Activated CD8-positive, alpha-beta T cell treated with anti-CD3 and anti-CD28 coated beads for 36 hours (primary cell): ENCODE measurements around the gene ARCN1. TPM values are rescaled to one million over a fixed set of nuclear protein-coding genes. Genes with fewer than 3 reads are reported as not detected.

Source experiments
- ATAC-seq: fragments of 200-7000 bp; cut with Tn5 transposase; one replicate; pipeline ENCODE4 v1.10.0; 2021; ENCODE audit warnings: mild to moderate bottlenecking, moderate library complexity
- CTCF ChIA-PET: fragments of 350-600 bp; sonication (Branson Sonifier 250); formaldehyde crosslinking; loops from one replicate; lab custom pipeline; 2021; ENCODE audit warnings: antibody characterized with exemption; lab: Charles Lee
- POLR2A ChIA-PET: fragments of 350-600 bp; sonication (Branson Sonifier 250); formaldehyde crosslinking; loops from one replicate; lab custom pipeline; 2021; ENCODE audit warnings: antibody characterized with exemption; lab: Charles Lee
- DNase-seq: peaks from one replicate; pipeline ENCODE4 v3.0.0-alpha.2; 2020
- H3K27ac Mint-ChIP-seq: one replicate; pipeline ENCODE4 v1.8.0; 2021; ENCODE audit warnings: mild to moderate bottlenecking, mixed read lengths
- H3K27me3 Mint-ChIP-seq: one replicate; pipeline ENCODE4 v1.8.0; 2021; ENCODE audit warnings: mixed read lengths
- H3K36me3 Mint-ChIP-seq: one replicate; pipeline ENCODE4 v1.8.0; 2021; ENCODE audit warnings: low read depth, mixed read lengths
- H3K4me1 Mint-ChIP-seq: one replicate; pipeline ENCODE4 v1.8.0; 2021; ENCODE audit warnings: low read depth, mixed read lengths
- H3K4me3 Mint-ChIP-seq: one replicate; pipeline ENCODE4 v1.8.0; 2021; ENCODE audit warnings: mild to moderate bottlenecking, moderate library complexity, mixed read lengths
- H3K9me3 Mint-ChIP-seq: one replicate; pipeline ENCODE4 v1.8.0; 2021; ENCODE audit warnings: mixed read lengths
- intact Hi-C: fragments of 100-400 bp; cut with micrococcal nuclease; formaldehyde crosslinking; loops from one replicate; pipeline ENCODE4 v1.10.0; 2022
- total RNA-seq, 2 experiments: library from RNA; stranded (reverse); gene quantifications; one replicate each; pipeline ENCODE4 v1.2.3, GENCODE V29; 2021
- TF ChIP-seq, protein P1 (sequence below): fragments of 200-600 bp; IDR thresholded peaks from one replicate; pipeline ENCODE4 v1.8.0; 2022; ENCODE audit warnings: antibody characterized with exemption, mild to moderate bottlenecking

ARCN1 gene
- total RNA-seq, 2 experiments from 2014 or later = 134 to 135 TPM

GRCh38 chr11:118633979-118634378, 61.8 kb downstream of the ARCN1 start:
- TF ChIP-seq, protein P1, sequence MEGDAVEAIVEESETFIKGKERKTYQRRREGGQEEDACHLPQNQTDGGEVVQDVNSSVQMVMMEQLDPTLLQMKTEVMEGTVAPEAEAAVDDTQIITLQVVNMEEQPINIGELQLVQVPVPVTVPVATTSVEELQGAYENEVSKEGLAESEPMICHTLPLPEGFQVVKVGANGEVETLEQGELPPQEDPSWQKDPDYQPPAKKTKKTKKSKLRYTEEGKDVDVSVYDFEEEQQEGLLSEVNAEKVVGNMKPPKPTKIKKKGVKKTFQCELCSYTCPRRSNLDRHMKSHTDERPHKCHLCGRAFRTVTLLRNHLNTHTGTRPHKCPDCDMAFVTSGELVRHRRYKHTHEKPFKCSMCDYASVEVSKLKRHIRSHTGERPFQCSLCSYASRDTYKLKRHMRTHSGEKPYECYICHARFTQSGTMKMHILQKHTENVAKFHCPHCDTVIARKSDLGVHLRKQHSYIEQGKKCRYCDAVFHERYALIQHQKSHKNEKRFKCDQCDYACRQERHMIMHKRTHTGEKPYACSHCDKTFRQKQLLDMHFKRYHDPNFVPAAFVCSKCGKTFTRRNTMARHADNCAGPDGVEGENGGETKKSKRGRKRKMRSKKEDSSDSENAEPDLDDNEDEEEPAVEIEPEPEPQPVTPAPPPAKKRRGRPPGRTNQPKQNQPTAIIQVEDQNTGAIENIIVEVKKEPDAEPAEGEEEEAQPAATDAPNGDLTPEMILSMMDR = no peak
- intact Hi-C loops = no loop called here
- Mint-ChIP-seq H3K27ac (no peak overlapping the region), H3K9me3 (no peaks in the 10 kb centered on the region), H3K4me3 (no peak overlapping the region), H3K4me1 (no peaks in the 10 kb centered on the region), H3K27me3 (no peaks in the 10 kb centered on the region), H3K36me3 (no peaks in the 10 kb centered on the region)
- ChIA-PET POLR2A (interaction anchor here (0.8 to 1.0 kb wide), 2 partner anchors 24 to 36 kb away, joined by 3 to 4 read pairs; no protein-coding TSS in a partner anchor), CTCF (interaction anchor here (1.0 to 1.3 kb wide), 3 partner anchors 12 to 323 kb away, joined by 3 read pairs; partner anchors contain the start of gene UPK2)
- ATAC-seq = no peak
- DNase-seq = no peak

DNA sequence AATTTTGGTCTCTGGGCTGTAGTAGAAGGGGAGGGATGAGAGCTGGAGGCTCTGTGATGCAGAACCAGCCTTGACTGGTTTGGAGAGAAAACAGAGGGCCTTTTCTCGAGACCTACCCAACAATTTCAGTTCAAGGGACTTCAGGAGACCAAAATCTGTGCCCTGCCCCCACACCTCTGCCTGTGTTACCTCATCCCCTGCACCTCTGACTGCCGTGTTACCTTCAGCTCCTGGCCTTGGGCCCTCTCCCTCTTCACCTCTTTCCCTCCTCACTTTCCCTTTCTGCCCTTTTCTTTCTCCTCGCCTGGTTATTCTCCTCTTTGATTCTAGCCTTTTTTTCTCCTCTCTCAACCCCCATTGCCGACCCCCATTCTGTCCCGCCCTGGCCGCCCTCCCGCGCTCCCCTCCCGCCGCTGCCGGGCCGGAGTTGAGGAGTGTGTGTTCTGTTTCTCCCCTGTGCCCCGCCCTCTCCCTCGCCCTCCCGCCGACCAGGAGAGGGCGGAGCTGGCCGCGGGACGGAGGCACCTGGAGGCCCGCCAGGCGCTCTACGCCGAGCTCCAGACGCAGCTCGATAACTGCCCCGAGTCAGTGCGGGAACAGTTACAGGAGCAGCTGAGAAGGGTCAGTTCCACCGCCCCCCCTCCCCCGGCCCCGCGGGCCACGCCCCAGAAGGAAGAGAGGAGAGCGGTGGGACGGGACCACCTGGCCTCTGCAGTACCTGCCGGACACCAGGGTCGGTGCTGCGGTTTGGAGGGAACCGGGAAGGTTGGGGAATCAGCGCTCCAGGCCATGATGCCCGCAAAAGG, 62.4 kb downstream of the ARCN1 start:
- Mint-ChIP-seq H3K27ac (no peak overlapping the region), H3K4me1 (no peaks in the 10 kb centered on the region), H3K36me3 (no peaks in the 10 kb centered on the region), H3K4me3 (no peak overlapping the region), H3K27me3 (no peaks in the 10 kb centered on the region), H3K9me3 (no peaks in the 10 kb centered on the region)
- CTCF ChIA-PET = interaction anchor here (0.9 to 3.2 kb wide), 4 partner anchors 11 to 322 kb away, joined by 3 to 14 read pairs (median 3); partner anchors contain the start of gene UPK2
- peak; percentile 74 for ATAC-seq
- TF ChIP-seq, protein P1 = no peak
- DNase-seq = no peak
- POLR2A ChIA-PET = interaction anchor here (0.8 kb wide), 2 partner anchors 18 to 24 kb away, joined by 3 read pairs; no protein-coding TSS in a partner anchor
- intact Hi-C loops = no loop called here

DNA sequence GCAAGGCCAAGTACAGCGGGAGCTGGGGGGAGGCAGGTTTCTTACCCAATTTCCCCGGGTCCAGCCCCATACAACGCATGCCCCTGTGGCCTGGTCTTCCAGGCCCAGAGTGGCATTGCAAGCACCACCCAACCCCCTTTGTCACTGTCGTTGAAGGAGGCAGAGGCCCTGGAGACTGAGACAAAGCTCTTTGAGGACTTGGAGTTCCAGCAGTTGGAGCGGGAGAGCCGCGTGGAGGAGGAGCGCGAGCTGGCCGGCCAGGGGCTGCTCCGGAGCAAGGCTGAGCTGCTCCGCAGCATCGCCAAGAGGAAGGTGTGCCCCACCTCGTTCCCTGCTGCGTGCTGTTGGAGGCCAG, 63.0 kb downstream of the ARCN1 start:
- ChIA-PET CTCF (interaction anchor here (0.9 to 3.2 kb wide), 5 partner anchors 12 to 1209 kb away, joined by 3 to 14 read pairs (median 3); partner anchors contain the start of gene UPK2), POLR2A (interaction anchor here (0.8 kb wide), 1 partner anchor 19 kb away, joined by 3 read pairs; no protein-coding TSS in a partner anchor)
- no peak overlapping the region for H3K4me3 Mint-ChIP-seq
- intact Hi-C loops = no loop called here
- no peaks in the 10 kb centered on the region for H3K4me1 Mint-ChIP-seq
- no peaks in the 10 kb centered on the region for H3K36me3 Mint-ChIP-seq
- DNase-seq = no peak
- no peak for ATAC-seq
- H3K9me3 Mint-ChIP-seq = no peaks in the 10 kb centered on the region
- no peaks in the 10 kb centered on the region for H3K27me3 Mint-ChIP-seq
- H3K27ac Mint-ChIP-seq = no peak overlapping the region
- TF ChIP-seq, protein P1 = no peak

DNA sequence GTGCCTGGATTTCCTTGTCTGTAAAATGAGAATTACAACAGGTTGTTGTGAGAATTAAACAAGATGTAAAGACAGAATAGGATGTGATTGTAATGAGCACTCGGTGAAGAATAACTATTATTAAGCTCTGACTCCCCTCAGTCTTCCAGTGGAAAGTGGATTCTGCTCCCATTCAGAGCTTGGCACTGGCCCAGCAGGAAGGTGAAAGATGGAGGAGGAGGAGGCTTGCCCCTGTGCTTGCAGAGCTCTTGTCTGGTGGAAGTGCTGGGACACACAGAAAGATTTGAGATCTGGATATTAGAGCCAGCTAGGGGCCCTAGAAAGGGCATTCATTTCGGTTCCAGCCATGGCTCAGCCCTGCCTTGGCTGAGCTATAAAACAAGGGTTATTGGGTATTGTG, 63.4 kb downstream of the ARCN1 start:
- TF ChIP-seq, protein P1 = no peak
- intact Hi-C loops = no loop called here
- ATAC-seq (no peak), DNase-seq (no peak)
- H3K36me3 Mint-ChIP-seq = no peaks in the 10 kb centered on the region
- H3K9me3 Mint-ChIP-seq = no peaks in the 10 kb centered on the region
- H3K4me3 Mint-ChIP-seq = no peak overlapping the region
- ChIA-PET CTCF (interaction anchor here (0.9 to 3.2 kb wide), 6 partner anchors 12 to 1209 kb away, joined by 3 to 14 read pairs (median 4); no protein-coding TSS in a partner anchor), POLR2A (interaction anchor here (1.0 kb wide), 1 partner anchor 321 kb away, joined by 3 read pairs; no protein-coding TSS in a partner anchor)
- H3K27ac Mint-ChIP-seq = no peak overlapping the region
- no peaks in the 10 kb centered on the region for H3K4me1 Mint-ChIP-seq
- H3K27me3 Mint-ChIP-seq = no peaks in the 10 kb centered on the region
